CD4-positive, alpha-beta T cell treated with Interleukin-4 for 4 hours (primary cell): ENCODE results near the gene THEM5.

Source experiments
- DNase-seq: peaks from one replicate; pipeline ENCODE4 v3.0.0-alpha.2; 2020

THEM5 gene

GRCh38 chr1:151816548-151817352 lies 36.8 kb downstream of the THEM5 start:
- no peak for DNase-seq

GRCh38 chr1:151815716-151816327 lies 37.7 kb downstream of the THEM5 start:
- DNase-seq, result peak; percentile 51

- DNase-seq, result no peak
Measured at GRCh38 chr1:151814971-151815545, 38.5 kb downstream of the THEM5 start.

- DNase-seq, result no peak
Measured at GRCh38 chr1:151814426-151814825, 39.1 kb downstream of the THEM5 start.

GRCh38 chr1:151813271-151813977 lies 40.1 kb downstream of the THEM5 start:
- no peak for DNase-seq

GRCh38 chr1:151811181-151811580 lies 42.3 kb downstream of the THEM5 start:
- no peak for DNase-seq

- no peak for DNase-seq
Measured at GRCh38 chr1:151809985-151810556, 43.4 kb downstream of the THEM5 start.

- no peak for DNase-seq
Measured at GRCh38 chr1:151809290-151809984, 44.1 kb downstream of the THEM5 start.

GRCh38 chr1:151807766-151808165 lies 45.7 kb downstream of the THEM5 start:
- no peak for DNase-seq

- DNase-seq, result no peak
Measured at GRCh38 chr1:151807131-151807530, 46.4 kb downstream of the THEM5 start.

GRCh38 chr1:151806170-151806569 lies 47.3 kb downstream of the THEM5 start:
- DNase-seq, result no peak

GRCh38 chr1:151805066-151805820 lies 48.3 kb downstream of the THEM5 start, which contains the start of gene LINGO4:
Gene LINGO4, minus strand, starts transcription at chr1:151805419. Its CDS starts 2,715 bp downstream, at chr1:151802704.
- no peak for DNase-seq

- DNase-seq, result no peak
Measured at GRCh38 chr1:151803915-151804314, 49.6 kb downstream of the THEM5 start.

GRCh38 chr1:151803164-151803563 lies 50.3 kb downstream of the THEM5 start:
- no peak for DNase-seq

GRCh38 chr1:151802372-151802771 lies 51.1 kb downstream of the THEM5 start:
- no peak for DNase-seq

- DNase-seq, result no peak
Measured at GRCh38 chr1:151801846-151802245, 51.7 kb downstream of the THEM5 start.

GRCh38 chr1:151801310-151801820 lies 52.1 kb downstream of the THEM5 start:
- no peak for DNase-seq

GRCh38 chr1:151800830-151801229 lies 52.7 kb downstream of the THEM5 start:
- DNase-seq, result no peak

GRCh38 chr1:151799179-151800022 lies 54.1 kb downstream of the THEM5 start:
- no peak for DNase-seq

- no peak for DNase-seq
Measured at GRCh38 chr1:151798571-151798970, 54.9 kb downstream of the THEM5 start.
